ENCODE data around the gene DHX29. TPM values are rescaled to one million over a fixed set of nuclear protein-coding genes. Genes with fewer than 3 reads are reported as not detected.

Gene DHX29
- total and polyA plus RNA-seq, 3 donors from 2014 or later = 8.8 to 26.8 (median 19.0) TPM

- no peak for DNase-seq
- H3K36me3 ChIP-seq (ENCODE audit: low read depth, missing control alignments) = no peaks in the 10 kb centered on the region
- intact Hi-C loops (cut with DNase I; ENCODE audit: low total_unique reads) = no loop called here
- 86 to 98% methylated on average over 3 of the region's 3 CpGs for WGBS, 2 donors
- TF ChIP-seq CTCF (IDR thresholded peaks at IDR 0.05) (no peak), POLR2A (IDR thresholded peaks at IDR 0.05) (no peak)
- no peaks in the 10 kb centered on the region for H3K4me1 ChIP-seq
- no peaks in the 10 kb centered on the region for H3K27me3 ChIP-seq
- no peak overlapping the region for H3K4me3 ChIP-seq
- H3K27ac ChIP-seq = no peak overlapping the region
- H3K9me3 ChIP-seq = no peaks in the 10 kb centered on the region
Observed at GRCh38 chr5:55347786-55348185, 40.3 kb upstream of the DHX29 start.

- Histone ChIP-seq H3K27me3 (no peaks in the 10 kb centered on the region), H3K4me3 (no peak overlapping the region), H3K4me1 (no peaks in the 10 kb centered on the region), H3K9me3 (no peaks in the 10 kb centered on the region), H3K27ac (no peak overlapping the region), H3K36me3 (ENCODE audit: low read depth, missing control alignments) (no peaks in the 10 kb centered on the region)
- TF ChIP-seq CTCF (IDR thresholded peaks at IDR 0.05) (no peak), POLR2A (IDR thresholded peaks at IDR 0.05) (no peak)
- WGBS, 2 donors = 95 to 98% methylated on average over 4 of the region's 4 CpGs
- no peak for DNase-seq
- intact Hi-C loops (cut with DNase I; ENCODE audit: low total_unique reads) = no loop called here
Observed at GRCh38 chr5:55345327-55345726, 37.8 kb upstream of the DHX29 start.

- no peak overlapping the region for H3K27ac ChIP-seq
- DNase-seq = peak; percentile 80
Observed at GRCh38 chr5:55344392-55344992, 37.0 kb upstream of the DHX29 start.

DNA sequence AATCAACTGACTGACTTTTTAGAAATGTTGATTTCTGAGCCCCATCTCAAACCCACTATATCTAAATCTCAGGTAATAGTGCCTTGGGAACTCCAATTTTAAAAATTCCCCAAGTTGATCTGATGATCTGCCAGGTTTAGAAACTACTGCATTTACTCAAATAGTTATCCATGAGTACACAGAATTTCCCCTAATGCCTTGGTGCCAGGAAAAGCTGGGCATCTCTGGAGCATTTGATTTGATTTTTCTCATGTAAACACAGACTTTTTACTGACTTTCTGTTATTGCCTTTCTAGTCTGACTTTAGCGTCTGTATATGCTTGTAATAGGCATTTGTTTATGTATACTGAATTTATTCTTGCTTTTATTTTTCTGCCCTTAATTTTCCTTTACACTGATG, 36.1 kb upstream of the DHX29 start:
- no peaks in the 10 kb centered on the region for H3K4me1 ChIP-seq
- H3K4me3 ChIP-seq = no peak overlapping the region
- H3K27ac ChIP-seq = no peak overlapping the region
- WGBS, 2 donors = 84 to 91% methylated on average over 1 of the region's 1 CpG
- intact Hi-C loops (cut with DNase I; ENCODE audit: low total_unique reads) = no loop called here
- TF ChIP-seq CTCF (IDR thresholded peaks at IDR 0.05) = no peak
- TF ChIP-seq POLR2A (IDR thresholded peaks at IDR 0.05) = no peak
- no peak for DNase-seq
- H3K27me3 ChIP-seq = no peaks in the 10 kb centered on the region
- H3K36me3 ChIP-seq (ENCODE audit: low read depth, missing control alignments) = no peaks in the 10 kb centered on the region
- no peaks in the 10 kb centered on the region for H3K9me3 ChIP-seq

More at GRCh38 chr5:55344392-55344992, 37.0 kb upstream of the DHX29 start:
- H3K27me3 ChIP-seq = no peaks in the 10 kb centered on the region
- TF ChIP-seq POLR2A (IDR thresholded peaks at IDR 0.05) = no peak
- TF ChIP-seq CTCF (IDR thresholded peaks at IDR 0.05) = peak; percentile 86 to 94 (median 91)
- H3K36me3 ChIP-seq (ENCODE audit: low read depth, missing control alignments) = no peaks in the 10 kb centered on the region
- WGBS, 2 donors = 48 to 53% methylated on average over 2 of the region's 2 CpGs
- H3K9me3 ChIP-seq = no peaks in the 10 kb centered on the region
- intact Hi-C loops (cut with DNase I; ENCODE audit: low total_unique reads) = no loop called here
- no peak overlapping the region for H3K4me3 ChIP-seq
- no peaks in the 10 kb centered on the region for H3K4me1 ChIP-seq

DNA sequence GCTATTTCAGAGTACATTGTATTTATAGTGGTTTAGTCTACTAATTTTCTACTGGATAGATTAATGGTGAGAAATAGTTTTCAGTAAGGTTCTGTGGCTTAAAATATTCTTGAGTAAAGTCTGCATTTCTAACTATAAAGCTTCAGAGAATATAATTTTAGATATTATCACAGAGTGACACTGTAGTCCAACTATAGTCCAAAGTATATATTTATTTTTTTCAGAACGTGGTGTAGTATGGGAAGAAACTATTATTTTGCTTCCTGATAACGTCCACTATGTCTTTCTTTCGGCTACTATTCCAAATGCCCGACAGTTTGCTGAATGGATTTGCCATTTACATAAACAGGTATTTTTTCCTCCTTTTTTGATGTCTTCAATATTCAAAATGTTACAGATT, 35.6 kb upstream of the DHX29 start:
- TF ChIP-seq CTCF (IDR thresholded peaks at IDR 0.05) = no peak
- TF ChIP-seq POLR2A (IDR thresholded peaks at IDR 0.05) = no peak
- 83 to 91% methylated on average over 4 of the region's 4 CpGs for WGBS, 2 donors
- DNase-seq = no peak
- Histone ChIP-seq H3K27ac (no peak overlapping the region), H3K4me3 (no peak overlapping the region), H3K4me1 (no peaks in the 10 kb centered on the region), H3K27me3 (no peaks in the 10 kb centered on the region), H3K36me3 (ENCODE audit: low read depth, missing control alignments) (no peaks in the 10 kb centered on the region), H3K9me3 (no peaks in the 10 kb centered on the region)
- intact Hi-C loops (cut with DNase I; ENCODE audit: low total_unique reads) = no loop called here

Measured in testis (tissue), 3 donors.